RCC 7860 (cell line): ENCODE data around the gene YEATS4.
"Not testable (repeated sequence)": the region's sequence is repeated elsewhere in the genome, so short reads cannot be mapped to it uniquely, and the experiment has no call there.

Source experiments
- DNase-seq: peaks from one replicate; pipeline ENCODE4 v3.0.0-alpha.2; 2015; ENCODE audit warnings: low spot score
- FAIRE-seq: peaks from 2 replicates; lab custom pipeline; 2012; peaks lifted over from hg19 to GRCh38; lab: Jason Lieb, UNC

YEATS4 gene

GRCh38 chr12:69359531-69360347 lies at the start of gene YEATS4:
Gene YEATS4 (plus strand): TSS chr12:69359743. CDS start chr12:69359973, 230 bp downstream.
- peak; percentile 86 for DNase-seq
- FAIRE-seq, result peak; percentile 73

DNA sequence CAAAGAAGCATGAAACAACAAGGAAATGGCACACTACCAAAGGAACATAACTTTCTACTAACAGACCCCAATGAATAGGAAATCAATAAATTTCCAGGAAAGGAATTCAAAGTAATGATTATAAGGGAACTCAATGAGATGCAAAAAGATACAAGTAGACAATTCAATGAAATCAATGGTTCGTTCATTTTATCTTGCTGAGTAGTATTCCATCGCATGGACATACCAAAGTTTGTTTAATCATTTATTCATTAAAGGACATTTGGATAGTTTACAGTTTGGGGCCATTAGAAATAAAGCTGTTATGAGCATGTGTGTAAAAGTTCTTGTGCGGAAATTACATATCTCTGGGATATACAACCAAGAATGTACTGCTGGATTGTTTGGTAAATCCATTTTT lies 46.3 kb upstream of the YEATS4 start:
- no peak for FAIRE-seq

DNA sequence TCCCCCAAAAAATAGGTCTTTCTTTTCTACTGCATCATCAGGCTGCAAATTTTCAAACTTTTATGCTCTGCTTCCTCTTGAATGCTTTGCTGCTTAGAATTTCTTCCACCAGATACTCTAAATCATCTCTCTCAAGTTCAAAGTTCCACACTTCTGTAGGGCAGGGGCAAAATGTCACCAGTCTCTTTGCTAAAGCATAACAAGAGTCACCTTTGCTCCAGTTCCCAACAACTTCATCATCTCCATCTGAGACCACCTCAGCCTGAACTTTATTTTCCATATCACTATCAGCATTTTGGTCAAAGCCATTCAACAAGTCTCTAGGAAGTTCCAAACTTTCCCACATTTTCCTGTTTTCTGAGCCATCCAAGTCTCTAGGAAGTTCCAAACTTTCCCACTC lies 42.8 kb upstream of the YEATS4 start:
- not testable (repeated sequence) for DNase-seq, FAIRE-seq

More for the DNA sequence above, 46.3 kb upstream of the YEATS4 start:
- no peak for DNase-seq

- DNase-seq, FAIRE-seq: not testable (repeated sequence)
Observed at GRCh38 chr12:69317233-69317632, 42.3 kb upstream of the YEATS4 start.

DNA sequence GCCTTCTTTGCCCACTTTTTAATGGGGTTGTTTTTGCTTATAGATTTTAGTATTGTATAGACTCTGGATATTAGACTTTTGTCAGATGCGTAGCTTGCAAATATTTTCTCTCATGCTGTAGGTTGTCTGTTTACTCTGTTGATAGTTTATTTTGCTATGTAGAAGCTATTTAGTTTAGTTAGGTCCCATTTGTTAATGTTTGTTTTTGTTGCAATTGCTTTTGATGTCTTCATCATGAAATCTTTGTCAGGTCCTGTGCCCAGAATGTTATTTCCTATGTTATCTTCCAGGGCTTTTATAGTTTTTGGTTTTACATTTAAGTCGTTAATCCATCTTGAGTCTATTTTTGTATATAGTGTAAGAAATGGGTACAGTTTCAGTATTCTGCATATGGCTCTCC lies 41.3 kb upstream of the YEATS4 start:
- no peak for DNase-seq
- no peak for FAIRE-seq

DNA sequence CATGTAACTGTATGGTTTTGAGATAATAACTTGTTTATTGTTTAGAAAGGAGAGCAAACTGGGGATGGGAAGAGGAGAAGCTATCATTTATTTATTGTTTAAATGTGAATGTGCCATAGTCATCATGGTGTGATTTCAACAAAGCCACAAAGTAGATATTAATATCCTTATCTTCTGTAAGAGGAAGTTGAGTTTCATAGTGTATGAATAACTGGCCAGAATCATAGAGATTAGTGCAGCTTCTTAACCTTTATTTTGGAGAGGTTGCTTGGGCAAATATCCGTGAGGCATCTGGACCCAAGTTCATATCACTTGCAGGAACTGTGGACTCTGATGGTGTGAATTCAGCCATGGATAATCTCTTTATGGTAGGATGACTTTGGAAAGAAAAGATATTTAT lies 38.2 kb upstream of the YEATS4 start:
- FAIRE-seq, result no peak
- DNase-seq, result no peak

GRCh38 chr12:69324797-69325466 lies 34.6 kb upstream of the YEATS4 start:
- no peak for DNase-seq

GRCh38 chr12:69328426-69328825 lies 31.1 kb upstream of the YEATS4 start:
- DNase-seq (no peak), FAIRE-seq (no peak)

More at GRCh38 chr12:69324797-69325466, 34.6 kb upstream of the YEATS4 start:
- no peak for FAIRE-seq

DNA sequence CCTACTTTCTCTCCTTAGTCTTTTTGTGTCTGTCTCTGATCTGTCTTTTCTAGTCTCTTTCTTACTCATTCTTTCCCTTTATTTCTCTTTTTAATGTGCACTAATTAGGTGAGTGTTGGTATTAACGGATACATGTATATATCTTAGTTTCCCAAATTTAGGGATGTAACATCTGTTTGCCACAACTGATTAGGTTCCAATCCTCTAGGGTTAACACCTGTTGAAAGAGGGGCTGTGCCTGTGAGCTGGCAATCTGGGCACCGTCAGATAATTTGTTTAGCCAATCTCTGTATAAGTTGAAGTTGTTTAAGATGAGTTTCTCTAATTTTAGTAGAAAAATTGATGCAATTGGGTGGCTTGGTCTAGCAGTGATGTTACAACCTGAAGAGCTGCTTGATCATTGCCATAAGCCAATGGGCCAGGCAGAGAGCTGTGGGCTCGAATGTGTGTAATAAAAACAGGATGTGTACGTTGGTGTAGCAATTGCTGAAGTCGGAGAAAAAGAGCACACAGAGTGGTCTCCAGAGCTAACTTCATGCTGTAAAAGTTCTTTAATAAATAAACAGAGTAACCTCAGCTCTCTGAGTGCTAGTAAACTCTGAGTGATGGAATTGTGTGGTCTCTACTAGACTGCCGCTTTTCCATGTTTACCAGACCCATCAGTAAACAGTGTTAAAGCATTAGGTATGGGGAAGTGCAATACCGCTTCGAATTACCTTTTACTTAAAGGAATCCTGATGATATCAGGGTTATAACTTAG lies 29.7 kb upstream of the YEATS4 start:
- DNase-seq (no peak), FAIRE-seq (no peak)

- DNase-seq (no peak), FAIRE-seq (no peak)
Observed at GRCh38 chr12:69330475-69331473, 28.8 kb upstream of the YEATS4 start.

GRCh38 chr12:69331519-69331908 lies 28.0 kb upstream of the YEATS4 start:
- FAIRE-seq, result no peak
- no peak for DNase-seq

- FAIRE-seq (no peak), DNase-seq (no peak)
Observed at GRCh38 chr12:69331909-69332684, 27.4 kb upstream of the YEATS4 start.

DNA sequence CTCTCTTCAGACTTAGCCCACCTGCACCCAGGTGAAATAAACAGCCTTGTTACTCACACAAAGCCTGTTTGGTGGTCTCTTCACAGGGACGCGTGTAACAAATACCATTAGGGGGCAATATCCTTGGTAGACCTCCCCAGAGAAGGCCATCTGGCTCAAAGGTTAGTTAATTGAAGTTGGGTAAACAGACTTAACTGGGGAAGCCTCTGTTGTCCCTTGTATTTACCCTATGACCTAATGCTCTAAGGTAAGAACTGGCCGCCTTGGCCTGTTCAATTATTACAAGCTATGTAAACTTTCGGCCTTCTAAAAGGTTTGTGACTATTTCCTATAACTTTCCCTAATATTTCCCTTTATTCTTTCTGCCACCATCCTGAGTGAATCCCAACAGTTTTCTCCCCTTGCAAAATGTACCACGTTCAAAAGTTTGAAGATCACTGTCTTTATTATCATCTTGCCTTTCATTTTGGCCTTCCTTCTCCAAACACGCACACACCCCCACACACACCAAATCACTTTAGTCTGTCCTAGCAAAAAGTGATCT lies 26.7 kb upstream of the YEATS4 start:
- DNase-seq (no peak), FAIRE-seq (no peak)

DNA sequence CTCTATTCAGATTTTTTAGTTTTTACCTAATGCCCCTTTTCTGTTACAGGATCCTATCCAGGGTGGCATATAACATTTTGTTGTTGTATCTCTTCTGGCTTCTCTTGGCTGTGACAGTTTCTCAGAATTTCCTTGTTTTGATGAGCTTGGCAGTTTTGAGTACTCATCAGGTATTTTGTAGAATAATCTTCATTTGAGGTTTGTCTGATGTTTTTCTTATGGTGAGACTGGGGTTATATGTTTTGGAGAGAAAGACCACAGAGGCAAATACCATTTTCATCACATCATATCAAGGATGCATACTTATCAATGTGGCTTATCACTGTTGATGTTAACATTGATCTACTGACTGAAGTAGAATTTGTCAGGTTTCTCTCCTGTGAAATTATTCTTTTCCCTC lies 25.4 kb upstream of the YEATS4 start:
- no peak for FAIRE-seq

GRCh38 chr12:69337311-69338090 lies 22.0 kb upstream of the YEATS4 start:
- DNase-seq, result no peak
- no peak for FAIRE-seq

More for the DNA sequence above, 25.4 kb upstream of the YEATS4 start:
- DNase-seq, result no peak

- DNase-seq (no peak), FAIRE-seq (no peak)
Observed at GRCh38 chr12:69338120-69338859, 21.3 kb upstream of the YEATS4 start.

GRCh38 chr12:69338936-69339335 lies 20.6 kb upstream of the YEATS4 start:
- DNase-seq (no peak), FAIRE-seq (no peak)

GRCh38 chr12:69339999-69340398 lies 19.5 kb upstream of the YEATS4 start:
- FAIRE-seq (no peak), DNase-seq (no peak)
